NT2/D1 (cell line): ENCODE results near the gene DHDDS.
"Not testable (repeated sequence)": the region's sequence is repeated elsewhere in the genome, so short reads cannot be mapped to it uniquely, and the experiment has no call there.

Source experiments
- DNase-seq: peaks from one replicate; pipeline ENCODE4 v3.0.0-alpha.2; 2011; ENCODE audit warnings: low read depth, low spot score
- H3K27me3 ChIP-seq: 2 replicates; pipeline ENCODE4 v1.6.0; 2011; ENCODE audit warnings: mild to moderate bottlenecking; ENCODE audit not compliant: insufficient read length, insufficient read depth
- H3K36me3 ChIP-seq: 2 replicates; pipeline ENCODE4 v1.6.1; 2011; ENCODE audit warnings: mild to moderate bottlenecking, low read length, mixed read lengths; ENCODE audit not compliant: insufficient read depth, insufficient read length
- H3K4me1 ChIP-seq: 2 replicates; pipeline ENCODE4 v1.5.1; 2011; ENCODE audit not compliant: insufficient read depth, insufficient read length
- H3K4me3 ChIP-seq: 2 replicates; pipeline ENCODE4 v1.5.1; 2011; ENCODE audit warnings: low read depth; ENCODE audit not compliant: insufficient read length
- H3K9ac ChIP-seq: 2 replicates; pipeline ENCODE4 v1.6.0; 2011; ENCODE audit warnings: low read depth; ENCODE audit not compliant: insufficient read length
- H3K9me3 ChIP-seq: 2 replicates; pipeline ENCODE4 v1.5.1; 2011; ENCODE audit warnings: mild to moderate bottlenecking, low read length; ENCODE audit not compliant: insufficient read depth
- SUZ12 ChIP-seq: IDR thresholded peaks from 2 replicates; pipeline ENCODE4 v1.6.1; 2011; ENCODE audit not compliant: insufficient read length, insufficient read depth; ENCODE audit errors: extremely low read depth
- YY1 ChIP-seq: IDR thresholded peaks from 2 replicates; pipeline ENCODE4 v1.6.1; 2011; ENCODE audit not compliant: insufficient read length, insufficient read depth
- ZNF274 ChIP-seq: IDR thresholded peaks from 2 replicates; pipeline ENCODE4 v1.6.1; 2011; ENCODE audit warnings: mild to moderate bottlenecking, low read depth, low read length

The DHDDS gene

GRCh38 chr1:26431979-26432695 is at the start of gene DHDDS:
DHDDS (plus strand) TSS chr1:26432321; CDS start chr1:26432946, 625 bp downstream.
- DNase-seq, result peak; percentile 99
- H3K9ac ChIP-seq, result peak within 1 kb of the TSS; percentile 95
- H3K4me1 ChIP-seq, result peaks cover 4% of the 10 kb centered on the region
- H3K27me3 ChIP-seq, result no peaks in the 10 kb centered on the region
- no peaks in the 10 kb centered on the region for H3K9me3 ChIP-seq
- H3K36me3 ChIP-seq, result peaks cover 46% of the 10 kb centered on the region
- TF ChIP-seq ZNF274 (no peak), SUZ12 (no peak), YY1 (no peak)
- peak within 1 kb of the TSS; percentile 84 for H3K4me3 ChIP-seq

GRCh38 chr1:26384076-26384475 is 48.0 kb upstream of the DHDDS start:
- Histone ChIP-seq H3K4me1 (no peaks in the 10 kb centered on the region), H3K4me3 (no peak overlapping the region), H3K27me3 (no peaks in the 10 kb centered on the region), H3K36me3 (no peaks in the 10 kb centered on the region), H3K9ac (no peak overlapping the region), H3K9me3 (no peaks in the 10 kb centered on the region)
- TF ChIP-seq YY1 (no peak), ZNF274 (no peak), SUZ12 (no peak)
- DNase-seq, result no peak

- H3K36me3 ChIP-seq, H3K9me3 ChIP-seq, H3K27me3 ChIP-seq, H3K4me3 ChIP-seq, H3K9ac ChIP-seq, DNase-seq, H3K4me1 ChIP-seq: not testable (repeated sequence)
These were observed 47.1 kb upstream of the DHDDS start for GRCh38 chr1:26385063-26385462.

DNA sequence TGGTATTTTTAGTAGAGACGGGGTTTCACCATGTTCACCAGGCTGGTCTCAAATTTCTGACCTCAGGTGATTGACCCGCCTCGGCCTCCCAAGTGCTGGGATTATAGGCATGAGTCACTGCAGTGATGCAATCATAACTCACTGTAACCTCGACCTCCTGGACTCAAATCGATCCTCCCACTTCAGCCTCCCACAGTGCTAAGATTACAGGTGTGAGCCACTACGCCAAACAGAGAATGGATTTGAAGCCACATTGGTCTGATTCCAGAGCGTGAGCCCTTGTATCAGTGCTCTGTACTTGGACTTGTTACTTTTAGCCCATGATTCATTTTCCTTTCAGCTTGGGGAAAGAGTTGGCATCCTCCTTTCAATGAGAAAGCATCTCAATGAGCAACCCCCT is 44.7 kb upstream of the DHDDS start:
- no peak for TF ChIP-seq SUZ12
- TF ChIP-seq ZNF274, result no peak
- no peak for TF ChIP-seq YY1
- Histone ChIP-seq H3K9me3 (no peaks in the 10 kb centered on the region), H3K4me1 (peaks cover 7% of the 10 kb centered on the region), H3K9ac (no peak overlapping the region), H3K4me3 (no peak overlapping the region), H3K27me3 (no peaks in the 10 kb centered on the region), H3K36me3 (no peaks in the 10 kb centered on the region)
- DNase-seq, result no peak

DNA sequence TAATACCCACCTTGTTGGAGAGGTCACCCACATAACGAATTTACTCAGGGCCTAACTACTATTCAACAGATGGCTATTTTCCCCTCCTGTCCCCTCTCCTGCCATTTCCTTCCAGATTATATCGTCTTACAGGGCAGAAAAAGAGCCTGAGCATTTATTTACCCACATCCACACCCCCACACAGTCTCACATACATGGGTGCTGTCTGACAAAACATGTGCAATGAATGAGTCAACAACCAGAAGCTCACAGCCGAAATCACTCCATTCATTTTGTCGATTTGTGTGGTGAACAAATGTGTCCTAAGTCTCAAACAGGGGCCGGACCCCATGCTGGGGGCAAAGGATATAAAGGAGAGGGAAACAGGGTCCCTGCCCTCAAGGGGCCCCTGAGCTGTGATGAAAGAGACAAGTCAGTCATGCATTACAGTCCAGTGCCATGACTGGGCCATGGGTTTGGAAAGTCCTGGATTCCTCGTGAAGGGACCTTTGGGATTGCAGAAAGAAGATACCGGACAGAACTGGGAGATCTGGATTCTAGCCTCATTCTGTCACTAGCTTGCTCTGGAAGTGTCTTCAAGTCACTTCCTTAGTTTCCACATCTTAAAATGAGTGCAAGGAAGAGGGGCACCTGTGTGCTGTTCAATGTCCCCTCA is 43.2 kb upstream of the DHDDS start:
- TF ChIP-seq ZNF274 (no peak), YY1 (no peak)
- H3K36me3 ChIP-seq, result no peaks in the 10 kb centered on the region
- H3K9ac ChIP-seq, result no peak overlapping the region
- no peak for DNase-seq
- no peaks in the 10 kb centered on the region for H3K27me3 ChIP-seq
- H3K4me3 ChIP-seq, result no peak overlapping the region
- H3K9me3 ChIP-seq, result no peaks in the 10 kb centered on the region
- H3K4me1 ChIP-seq, result peaks cover 7% of the 10 kb centered on the region

DNA sequence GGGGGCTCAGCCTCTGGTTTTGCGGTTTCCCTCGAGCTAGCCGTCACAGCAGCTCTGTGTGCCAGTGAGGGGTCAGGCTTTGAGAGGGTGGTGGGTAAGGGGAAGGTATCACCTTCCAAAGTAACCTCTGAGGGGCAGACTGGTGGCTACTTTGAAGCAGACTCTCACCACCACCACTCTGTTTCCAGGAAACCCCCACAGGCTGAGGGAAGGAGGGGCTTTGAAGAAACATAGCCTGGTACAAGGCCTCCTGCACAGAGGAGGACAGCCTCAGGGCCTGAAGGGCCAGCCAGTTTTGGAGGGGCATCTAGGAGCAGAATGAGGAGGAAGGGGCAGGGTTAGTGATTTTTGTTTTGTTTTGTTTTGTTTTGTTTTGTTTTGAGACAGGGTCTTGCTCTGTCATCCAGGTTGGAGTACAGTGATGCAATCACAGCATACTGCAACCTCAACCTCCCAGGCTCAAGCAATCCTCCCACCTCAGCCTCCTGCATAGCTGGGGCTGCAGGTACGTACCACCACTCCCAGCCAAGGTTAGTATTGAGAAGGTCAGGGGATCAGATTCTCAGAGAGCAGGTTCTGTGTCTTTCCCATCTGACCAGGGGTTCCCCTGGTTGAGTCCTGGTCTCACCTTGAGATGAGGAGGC is 42.4 kb upstream of the DHDDS start:
- no peak overlapping the region for H3K4me3 ChIP-seq
- H3K9me3 ChIP-seq, result no peaks in the 10 kb centered on the region
- H3K27me3 ChIP-seq, result no peaks in the 10 kb centered on the region
- H3K9ac ChIP-seq, result no peak overlapping the region
- TF ChIP-seq SUZ12 (no peak), YY1 (no peak), ZNF274 (no peak)
- peaks cover 7% of the 10 kb centered on the region for H3K4me1 ChIP-seq
- H3K36me3 ChIP-seq, result no peaks in the 10 kb centered on the region
- no peak for DNase-seq

DNA sequence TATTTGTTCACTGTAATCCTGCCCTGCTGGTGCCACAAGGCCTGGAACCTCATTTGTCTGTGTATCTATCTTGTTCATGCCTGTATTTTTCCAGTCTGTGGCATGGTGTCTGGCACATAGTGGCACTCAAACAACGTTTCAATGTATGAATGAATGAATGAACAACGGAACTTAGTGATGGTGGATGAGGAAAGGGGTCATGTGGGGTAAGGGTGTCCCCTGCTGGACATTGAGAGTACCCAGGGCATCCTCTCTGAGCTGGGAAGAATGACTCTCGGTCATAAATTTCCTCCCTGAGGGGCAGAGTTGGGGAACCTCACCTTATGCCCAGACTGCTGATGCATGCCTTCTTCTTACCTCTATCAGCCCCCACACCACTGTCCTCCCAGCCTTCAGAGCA is 40.7 kb upstream of the DHDDS start:
- Histone ChIP-seq H3K9ac (no peak overlapping the region), H3K4me3 (no peak overlapping the region), H3K27me3 (no peaks in the 10 kb centered on the region), H3K4me1 (peaks cover 7% of the 10 kb centered on the region), H3K36me3 (no peaks in the 10 kb centered on the region), H3K9me3 (no peaks in the 10 kb centered on the region)
- no peak for TF ChIP-seq SUZ12
- no peak for TF ChIP-seq YY1
- TF ChIP-seq ZNF274, result no peak
- DNase-seq, result peak; percentile 57
